Measurements from ENCODE around the gene DUSP3.

DNA sequence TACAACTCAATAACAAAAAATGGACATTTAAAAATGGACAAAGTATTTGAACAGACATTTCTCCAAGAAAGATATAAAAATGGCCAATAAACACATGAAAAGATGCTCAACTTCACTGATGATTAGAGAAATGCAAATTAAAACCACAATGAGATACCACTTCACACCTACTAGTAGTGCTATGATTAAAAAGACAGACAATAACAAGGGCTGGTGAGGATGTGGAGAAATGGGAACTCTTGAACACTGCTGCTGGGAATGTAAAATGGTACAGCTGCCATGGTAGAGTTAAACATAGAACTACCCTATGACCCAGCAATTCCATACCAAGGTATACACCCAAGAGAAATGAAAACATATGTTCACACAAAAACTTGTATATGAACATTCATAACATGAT, 26.3 kb upstream of the DUSP3 start:
- TF ChIP-seq CTCF (IDR thresholded peaks at IDR 0.05) (no peak), ZFX (IDR thresholded peaks at IDR 0.05; ENCODE audit: borderline replicate concordance) (no peak)

All from 22Rv1 (cell line).